CD4-positive, alpha-beta T cell treated with Interleukin-4 for 4 hours (primary cell): ENCODE results near the gene SMYD2.

Experiments used
- DNase-seq: peaks from one replicate; pipeline ENCODE4 v3.0.0-alpha.2; 2020

Gene SMYD2

GRCh38 chr1:214281021-214281719 lies at the start of gene SMYD2:
TSS of gene SMYD2 (plus strand) at chr1:214281159. CDS start at chr1:214281255, 96 bp downstream.
- DNase-seq = peak; percentile 67

DNA sequence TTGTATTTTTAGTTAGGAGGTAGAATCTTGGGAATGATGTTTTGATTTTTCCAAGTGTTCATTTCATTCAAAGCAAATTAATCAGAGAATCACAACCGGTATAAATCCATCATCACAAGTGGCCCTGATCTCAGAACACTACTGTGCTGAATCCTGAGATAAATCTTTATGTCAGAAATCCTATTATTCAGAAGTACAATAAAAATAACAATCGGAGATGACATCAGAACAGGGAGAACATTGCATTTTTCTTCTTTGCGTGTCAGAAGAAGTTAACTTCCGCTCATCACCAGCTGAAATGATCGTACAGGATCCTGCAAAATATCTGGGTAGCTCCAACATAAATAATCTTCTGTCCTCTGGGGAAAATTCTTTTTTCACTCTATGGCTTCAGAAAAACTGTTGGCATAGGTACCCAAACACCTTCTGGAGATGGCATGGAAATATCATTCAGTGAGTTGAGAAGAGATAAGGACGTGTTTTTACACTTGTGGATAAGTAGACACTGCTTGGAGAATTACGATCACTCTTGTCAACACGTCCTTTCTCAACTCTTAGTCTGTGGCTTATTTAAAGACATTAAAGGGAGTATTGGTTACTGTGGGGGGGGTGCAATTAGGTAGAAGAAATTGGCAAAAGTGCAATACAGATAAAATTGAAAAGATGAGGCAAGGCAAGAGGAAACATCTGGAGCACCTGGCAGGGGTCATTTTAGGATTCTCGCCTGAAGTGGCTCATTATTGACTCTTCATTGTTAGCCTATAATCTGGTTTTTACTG lies 46.9 kb upstream of the SMYD2 start:
- DNase-seq = no peak

- no peak for DNase-seq
These were observed 46.3 kb upstream of the SMYD2 start for GRCh38 chr1:214234635-214235025.

- DNase-seq = no peak
These were observed 44.5 kb upstream of the SMYD2 start for GRCh38 chr1:214236477-214236876.

DNA sequence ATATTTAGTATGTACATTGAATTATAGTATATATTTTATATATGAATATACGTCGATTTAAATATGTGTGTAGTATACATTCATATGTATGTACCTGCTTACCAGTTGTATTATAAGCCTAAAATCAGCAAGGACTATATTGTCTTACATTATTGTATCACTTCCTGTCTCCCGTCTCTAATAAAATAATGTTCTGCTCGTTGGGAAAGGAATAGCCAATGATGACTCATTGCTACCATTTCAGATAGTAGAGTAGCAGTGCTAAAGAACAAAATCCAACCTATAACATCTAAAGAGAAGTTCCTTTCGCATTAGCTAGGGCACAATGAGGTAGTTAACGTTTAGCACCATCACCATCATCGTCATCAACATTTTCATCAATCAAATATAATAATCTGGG lies 39.9 kb upstream of the SMYD2 start:
- no peak for DNase-seq

- no peak for DNase-seq
These were observed 36.7 kb upstream of the SMYD2 start for GRCh38 chr1:214244252-214244651.

- DNase-seq = no peak
These were observed 36.1 kb upstream of the SMYD2 start for GRCh38 chr1:214244841-214245240.

DNA sequence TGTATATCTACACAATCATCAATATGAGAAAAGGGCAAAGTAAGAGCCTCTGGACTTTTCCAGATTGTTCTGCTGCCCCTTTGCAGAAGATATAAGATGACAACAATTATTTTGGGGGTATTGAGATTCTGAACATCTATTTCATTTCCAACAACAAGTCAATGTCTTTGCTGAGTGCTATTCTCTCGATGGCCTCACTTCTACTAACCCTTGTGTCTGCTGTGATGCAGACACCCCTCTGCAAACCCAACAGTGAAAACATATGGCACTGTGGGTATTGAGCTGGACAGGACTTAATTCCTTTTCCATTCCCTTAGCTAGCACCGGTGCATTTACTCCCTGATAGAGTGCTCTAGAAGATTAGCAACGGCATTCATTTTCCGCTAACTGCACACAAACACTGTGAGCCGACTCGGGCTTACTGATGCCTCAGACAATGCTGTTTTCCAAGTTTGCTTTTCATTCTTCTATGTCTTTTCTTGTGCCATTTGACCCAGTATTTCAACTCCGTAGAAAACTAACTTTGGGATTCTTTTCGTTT lies 33.4 kb upstream of the SMYD2 start:
- DNase-seq = no peak

DNA sequence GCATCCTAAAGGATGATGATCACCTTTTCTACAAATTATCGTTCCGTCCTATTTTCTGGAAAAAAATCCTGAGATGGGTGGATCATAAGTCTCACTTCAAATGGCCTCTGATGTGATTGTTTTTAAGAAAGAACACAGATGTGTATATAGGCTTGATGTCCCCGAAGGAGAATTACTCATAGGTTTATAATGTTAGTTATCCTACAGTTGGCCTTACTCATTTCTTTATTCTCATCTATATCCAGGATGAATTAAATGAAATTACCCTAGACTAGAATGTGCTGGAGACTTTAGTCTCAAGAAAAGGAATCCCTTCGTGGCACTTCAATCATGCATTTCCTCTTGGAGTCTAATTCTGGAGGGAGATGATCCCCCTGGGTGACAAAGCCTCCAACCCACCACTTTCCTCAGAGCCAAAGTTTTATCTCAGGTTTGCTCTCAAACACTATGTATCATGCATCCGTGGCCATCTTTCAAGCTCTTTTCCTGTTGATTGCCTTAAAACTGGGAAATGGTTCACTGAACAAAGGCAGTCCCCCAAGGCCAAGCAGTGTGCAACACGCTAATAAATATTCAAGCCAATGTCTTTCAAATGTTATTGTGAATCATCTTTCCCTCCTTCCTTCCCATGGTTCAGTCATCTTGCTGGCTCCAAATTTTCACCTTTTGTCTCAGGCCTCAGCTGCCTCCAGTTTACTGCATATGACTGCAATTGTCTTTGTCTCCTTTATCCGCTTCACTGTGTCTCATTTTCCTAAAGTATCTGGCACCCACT lies 32.5 kb upstream of the SMYD2 start:
- DNase-seq = no peak

DNA sequence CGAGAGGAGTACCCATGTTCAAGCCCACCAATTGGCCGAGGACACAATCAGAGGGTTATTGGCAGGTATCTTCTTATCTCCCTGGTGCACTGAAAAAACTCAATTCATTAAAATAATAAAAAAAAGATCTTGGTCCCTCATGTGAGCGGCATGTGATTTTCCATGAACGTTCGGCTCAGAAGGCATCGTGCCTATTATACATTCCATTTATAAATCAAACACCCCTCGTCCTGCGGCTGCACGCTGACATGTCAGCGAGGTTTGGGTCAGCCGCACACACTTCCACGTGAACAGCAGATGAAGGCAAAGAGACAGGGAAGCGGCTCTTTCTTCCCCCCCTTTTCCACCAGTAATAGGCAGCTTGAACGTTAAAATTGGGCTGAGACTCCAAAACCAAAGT lies 31.3 kb upstream of the SMYD2 start:
- DNase-seq = no peak

DNA sequence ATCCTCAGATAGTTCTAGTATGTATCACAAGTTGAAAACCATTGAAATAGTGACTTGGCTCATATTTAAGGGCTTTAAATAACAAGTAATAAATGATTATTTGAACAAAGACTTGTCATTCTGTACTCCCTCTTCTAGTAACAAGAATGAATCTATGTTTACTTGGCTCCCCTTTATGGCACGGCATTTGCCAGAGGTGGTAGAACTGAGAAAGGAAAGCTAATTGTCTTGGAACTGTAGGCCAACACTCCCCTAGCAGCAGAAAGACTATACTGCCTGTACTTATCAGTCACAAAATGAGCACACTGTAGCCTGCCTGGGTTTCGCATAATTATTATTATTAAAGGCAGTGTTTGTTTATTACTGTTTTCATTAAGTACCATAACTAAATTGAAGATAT lies 29.6 kb upstream of the SMYD2 start:
- DNase-seq = no peak

DNA sequence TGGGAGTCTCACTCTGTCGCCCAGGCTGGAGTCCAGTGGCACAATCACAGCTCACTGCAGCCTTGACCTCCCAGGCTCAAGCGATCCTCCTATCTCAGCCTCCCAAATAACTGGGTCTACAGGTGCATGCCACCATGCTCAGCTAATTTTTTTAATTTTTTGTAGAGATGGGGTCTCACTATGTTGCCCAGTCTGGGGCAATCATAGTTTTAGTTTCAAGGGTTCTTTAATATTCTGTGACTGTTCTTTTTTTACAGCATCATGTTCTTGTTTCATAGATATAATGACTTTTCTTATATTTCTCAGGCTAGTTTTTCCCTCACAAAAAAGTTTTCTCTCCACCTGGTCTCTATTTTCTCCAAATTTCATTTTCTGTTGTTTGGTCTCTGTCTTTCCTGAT lies 25.4 kb upstream of the SMYD2 start:
- DNase-seq = no peak

GRCh38 chr1:214259353-214259977 lies 21.5 kb upstream of the SMYD2 start:
- no peak for DNase-seq

DNA sequence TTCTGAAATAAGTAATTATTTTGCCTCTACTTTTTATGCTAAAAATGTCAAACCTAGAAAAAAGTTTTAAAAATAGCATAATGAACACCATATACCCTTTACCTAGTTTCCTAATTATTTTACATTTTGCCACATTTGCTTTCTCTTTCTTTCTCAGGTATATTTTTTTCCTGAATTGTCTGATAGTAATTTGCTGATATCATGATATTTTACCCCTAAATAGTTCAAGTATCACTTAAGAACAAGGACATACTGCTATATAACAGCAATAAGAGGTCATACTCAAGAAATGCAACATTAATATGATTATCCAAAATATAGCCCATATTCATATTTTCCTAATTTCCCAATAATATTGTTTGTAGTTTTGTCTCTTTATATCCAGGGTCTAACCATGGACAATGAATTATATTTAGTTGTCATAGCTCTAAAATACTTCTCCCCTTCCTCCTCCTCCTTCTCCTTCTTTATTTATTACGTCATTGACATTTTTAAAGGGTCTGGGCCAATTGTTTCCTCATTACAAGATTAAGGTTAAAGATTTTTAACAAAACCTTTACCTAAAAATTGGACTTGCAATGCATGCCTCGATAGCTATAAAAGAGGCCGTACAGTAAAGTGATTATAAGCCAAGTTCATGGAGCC lies 20.3 kb upstream of the SMYD2 start:
- DNase-seq = no peak

GRCh38 chr1:214261206-214262123 lies 19.5 kb upstream of the SMYD2 start:
- DNase-seq = peak; percentile 79

GRCh38 chr1:214264196-214264595 lies 16.8 kb upstream of the SMYD2 start:
- DNase-seq = no peak

DNA sequence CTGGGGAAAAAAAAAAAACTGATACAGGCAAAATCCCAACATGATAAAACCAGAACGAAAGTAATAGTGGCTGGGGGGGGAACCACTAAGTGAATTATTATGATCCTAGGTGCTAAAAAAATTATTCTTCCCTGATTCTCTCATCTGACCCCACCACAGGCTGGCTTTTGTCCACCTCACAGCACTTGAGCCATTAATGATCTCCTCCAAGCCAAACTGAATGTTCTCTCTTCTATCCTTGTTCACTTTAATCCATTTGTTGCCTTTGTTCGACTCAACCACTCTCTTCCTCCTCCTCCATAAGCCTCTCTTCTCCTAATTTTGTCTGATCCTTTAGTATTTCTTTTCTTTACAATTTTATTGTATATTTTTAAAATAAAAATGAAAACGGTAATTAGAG lies 16.0 kb upstream of the SMYD2 start:
- DNase-seq = no peak

- DNase-seq = no peak
These were observed 10.8 kb upstream of the SMYD2 start for GRCh38 chr1:214270097-214270650.

DNA sequence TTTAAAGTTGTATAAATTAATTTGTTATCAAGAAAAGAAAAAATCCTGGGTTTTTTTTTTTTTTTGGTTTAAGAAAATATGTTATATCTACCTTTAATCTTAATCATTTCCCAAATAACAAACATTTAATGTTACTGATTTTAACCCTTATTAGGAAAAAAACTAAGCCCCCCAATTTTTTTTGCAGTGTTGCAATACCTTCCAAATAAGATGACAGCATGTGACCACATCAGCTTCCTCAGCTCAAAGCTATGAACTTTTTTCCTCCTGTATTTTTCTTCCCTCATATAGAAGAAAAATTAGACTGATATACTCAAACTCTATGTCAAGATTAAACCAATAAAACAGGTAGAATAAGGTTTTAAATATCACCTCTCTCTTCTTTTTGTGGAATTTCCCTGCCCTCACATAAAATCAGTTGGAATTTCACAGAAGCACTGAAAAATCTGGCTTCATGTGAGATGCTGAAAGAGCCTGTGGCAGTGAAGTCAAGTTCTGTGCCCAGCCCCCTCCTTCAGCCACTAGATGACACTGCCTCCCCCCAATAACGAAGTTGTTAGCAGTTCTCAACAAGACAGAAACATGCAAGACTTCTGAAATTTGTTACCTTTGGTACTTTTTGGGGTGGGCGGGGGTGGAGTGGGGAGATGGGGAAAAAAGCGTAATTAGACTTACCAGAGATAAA lies 9.6 kb upstream of the SMYD2 start:
- no peak for DNase-seq

- DNase-seq = no peak
These were observed 8.8 kb upstream of the SMYD2 start for GRCh38 chr1:214271995-214272731.
